GOT3 (cell line): ENCODE results near the gene ADAMTSL2.

Experiments
- DNase-seq: peaks from one replicate; lab custom pipeline; 2025; ENCODE audit warnings: mixed read lengths; lab: John Stamatoyannopoulos, UW

ADAMTSL2 gene

GRCh38 chr9:133535306-133535877 lies 888 bp downstream of the ADAMTSL2 start:
- DNase-seq = no peak

GRCh38 chr9:133536080-133536479 lies 1.6 kb downstream of the ADAMTSL2 start:
- no peak for DNase-seq

DNA sequence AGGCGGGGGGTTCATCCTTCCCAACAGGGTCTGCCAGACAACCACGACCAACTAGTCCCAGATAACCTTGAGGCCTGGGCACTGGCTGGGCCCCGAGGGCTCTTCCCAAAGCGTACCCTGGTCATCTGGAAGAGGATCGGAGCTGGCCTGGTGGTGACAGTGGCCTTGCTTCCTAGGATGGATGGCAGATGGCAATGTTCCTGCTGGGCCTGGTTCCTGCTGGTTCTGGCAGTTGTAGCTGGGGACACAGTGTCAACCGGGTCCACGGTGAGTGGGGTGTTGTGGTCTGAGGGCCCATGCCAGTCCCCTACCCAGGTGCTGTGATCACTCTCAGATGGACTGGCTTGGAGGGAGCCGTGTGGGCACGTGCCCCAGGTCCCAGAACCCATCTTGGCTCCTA lies 2.0 kb downstream of the ADAMTSL2 start:
- DNase-seq = no peak

DNA sequence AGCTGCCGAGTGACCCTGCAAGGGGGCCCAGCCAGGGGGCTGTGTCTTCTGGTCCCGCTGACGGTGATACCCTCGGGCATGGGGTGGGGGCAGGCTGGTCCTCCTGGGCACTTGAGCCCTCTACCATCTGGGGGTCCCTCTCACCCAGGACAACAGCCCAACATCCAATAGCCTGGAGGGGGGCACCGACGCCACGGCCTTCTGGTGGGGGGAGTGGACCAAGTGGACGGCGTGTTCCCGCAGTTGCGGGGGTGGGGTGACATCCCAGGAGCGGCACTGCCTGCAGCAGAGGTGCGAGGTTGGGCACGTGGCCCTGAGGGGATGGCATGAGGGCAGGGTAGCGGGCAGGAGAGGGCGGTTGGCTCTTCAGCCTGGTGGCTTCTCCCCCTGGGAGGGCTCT lies 2.8 kb downstream of the ADAMTSL2 start:
- DNase-seq = no peak

GRCh38 chr9:133538176-133538575 lies 3.7 kb downstream of the ADAMTSL2 start:
- DNase-seq = no peak

DNA sequence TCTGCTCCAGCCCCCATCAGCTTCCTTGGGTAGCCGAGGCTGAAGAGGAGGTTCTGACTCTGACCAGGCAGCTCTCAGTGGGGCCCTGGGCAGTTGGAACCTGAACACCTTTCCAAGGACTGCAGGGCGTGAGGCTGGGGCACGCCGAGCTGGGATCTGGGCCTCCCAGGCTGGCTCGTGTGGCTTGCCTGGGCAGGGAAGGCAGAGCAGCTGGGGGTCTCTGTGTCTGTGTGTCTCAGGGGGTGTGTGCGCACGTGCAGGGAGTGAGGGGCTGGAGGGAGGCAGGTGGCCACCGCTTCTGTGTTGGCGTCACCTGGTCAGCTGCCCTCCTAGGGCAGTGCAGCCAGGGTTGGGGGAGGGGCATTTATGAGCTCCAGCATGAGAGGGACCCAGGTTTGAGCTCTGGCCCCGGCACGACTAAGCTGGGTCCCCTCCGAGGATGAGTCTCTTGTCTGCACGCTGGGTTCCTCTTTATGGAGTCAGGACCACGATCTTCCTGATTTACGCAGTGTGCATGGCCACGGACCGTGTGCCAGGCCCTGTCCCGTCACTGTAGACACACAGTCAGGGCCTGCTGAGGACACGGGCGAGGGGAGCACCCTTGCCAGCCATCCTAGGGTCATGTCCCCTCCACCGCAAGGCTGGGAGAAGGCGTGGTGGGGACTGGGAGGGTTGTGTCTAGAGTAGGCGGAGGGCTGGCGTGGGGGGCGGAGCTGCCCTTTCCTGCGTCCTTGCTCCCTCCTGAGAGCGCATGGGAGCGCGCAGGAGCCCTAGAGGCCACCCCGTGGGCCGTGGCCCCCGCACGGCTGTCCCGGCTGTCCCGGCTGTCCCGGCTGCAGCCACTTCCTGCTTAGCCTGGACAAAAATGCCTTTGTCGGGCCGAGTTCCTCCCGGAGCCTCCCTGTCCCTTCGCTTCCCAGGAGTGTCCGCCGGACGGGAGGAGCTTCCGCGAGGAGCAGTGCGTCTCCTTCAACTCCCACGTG lies 4.6 kb downstream of the ADAMTSL2 start:
- DNase-seq = no peak

DNA sequence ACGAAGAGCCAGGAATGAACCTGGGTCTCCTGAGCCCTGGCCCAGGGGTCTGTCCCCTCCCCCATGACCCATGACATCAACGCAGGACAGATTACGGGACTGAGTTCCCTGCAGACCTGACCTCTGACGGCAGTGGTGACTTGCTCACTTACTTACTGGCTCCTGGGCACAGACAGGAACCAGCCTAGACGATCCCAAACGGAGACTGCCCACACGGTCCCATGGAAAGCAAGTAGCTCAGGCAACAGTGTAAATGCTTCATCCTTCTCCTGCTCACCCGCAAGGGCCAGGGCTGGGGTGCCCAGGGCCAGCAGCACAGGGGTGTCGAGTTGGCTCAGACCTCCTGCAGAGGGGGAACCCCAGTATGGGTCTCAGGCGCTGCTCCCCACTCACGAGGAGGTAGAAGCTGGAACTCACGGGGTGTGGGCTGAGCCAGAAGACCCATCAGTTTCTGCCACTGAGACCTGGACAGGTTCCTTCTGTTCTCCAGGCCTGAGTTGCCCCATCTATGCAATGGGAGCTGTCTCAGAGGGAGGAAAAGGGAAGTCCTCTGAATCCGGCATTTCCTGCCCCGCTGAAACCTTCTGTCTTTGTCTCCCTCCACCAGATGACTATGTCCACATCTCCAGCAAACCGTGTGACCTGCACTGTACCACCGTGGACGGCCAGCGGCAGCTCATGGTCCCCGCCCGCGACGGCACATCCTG lies 5.6 kb downstream of the ADAMTSL2 start:
- no peak for DNase-seq

GRCh38 chr9:133540698-133541025 lies 6.2 kb downstream of the ADAMTSL2 start:
- DNase-seq = no peak

GRCh38 chr9:133542002-133542401 lies 7.5 kb downstream of the ADAMTSL2 start:
- DNase-seq = no peak

- DNase-seq = no peak
These were observed 9.4 kb downstream of the ADAMTSL2 start for GRCh38 chr9:133543772-133544467.

- no peak for DNase-seq
These were observed 11.2 kb downstream of the ADAMTSL2 start for GRCh38 chr9:133545494-133546286.

DNA sequence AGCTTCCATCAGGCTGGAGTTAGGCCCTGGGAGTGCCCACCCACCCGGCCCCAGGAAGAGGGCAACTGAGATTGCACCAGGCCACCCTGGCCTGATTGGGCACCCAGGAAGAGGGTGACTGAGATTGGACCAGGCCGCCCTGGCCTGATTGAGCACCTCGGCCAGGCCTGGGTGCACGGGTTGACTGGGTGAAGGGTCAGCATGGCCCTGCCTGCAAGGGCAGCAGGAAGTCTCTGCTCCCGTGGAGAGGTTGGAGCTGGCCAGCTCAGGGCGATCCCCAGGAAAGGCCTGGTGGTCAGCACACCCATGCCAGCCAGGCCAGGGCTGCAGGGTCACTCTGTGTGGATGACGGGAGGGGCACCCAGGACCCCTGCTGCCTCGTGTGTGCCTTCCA lies 11.8 kb downstream of the ADAMTSL2 start:
- no peak for DNase-seq

GRCh38 chr9:133547116-133547515 lies 12.6 kb downstream of the ADAMTSL2 start:
- DNase-seq = no peak

GRCh38 chr9:133551446-133551845 lies 16.9 kb downstream of the ADAMTSL2 start:
- DNase-seq = no peak

GRCh38 chr9:133552236-133552635 lies 17.7 kb downstream of the ADAMTSL2 start:
- no peak for DNase-seq

- DNase-seq = no peak
These were observed 18.6 kb downstream of the ADAMTSL2 start for GRCh38 chr9:133553123-133553522.

DNA sequence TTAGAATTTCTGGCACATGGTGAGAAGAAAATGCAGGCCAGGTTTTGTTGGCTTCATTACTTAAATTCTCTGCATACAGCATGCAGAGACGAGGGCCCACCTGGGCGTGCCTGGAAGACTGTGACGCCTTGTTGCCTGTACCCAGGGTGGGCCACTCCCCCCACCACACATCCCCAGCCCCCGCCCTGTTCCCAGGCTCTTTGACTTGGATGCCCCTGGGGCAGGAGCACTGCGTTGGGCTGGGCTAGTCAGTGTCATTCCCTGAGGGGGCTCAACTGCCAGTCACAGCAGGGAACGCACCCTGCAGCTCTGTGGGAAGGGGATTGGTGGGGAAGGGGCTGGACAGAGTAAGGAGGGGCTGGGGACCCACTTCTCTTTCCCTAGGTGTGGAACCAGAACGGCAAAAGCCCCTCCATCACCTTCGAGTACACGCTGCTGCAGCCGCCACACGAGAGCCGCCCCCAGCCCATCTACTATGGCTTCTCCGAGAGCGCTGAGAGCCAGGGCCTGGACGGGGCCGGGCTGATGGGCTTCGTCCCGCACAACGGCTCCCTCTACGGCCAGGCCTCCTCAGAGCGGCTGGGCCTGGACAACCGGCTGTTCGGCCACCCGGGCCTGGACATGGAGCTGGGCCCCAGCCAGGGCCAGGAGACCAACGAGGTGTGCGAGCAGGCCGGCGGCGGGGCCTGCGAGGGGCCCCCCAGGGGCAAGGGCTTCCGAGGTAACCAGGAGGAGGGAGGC lies 19.6 kb downstream of the ADAMTSL2 start:
- no peak for DNase-seq

- DNase-seq = no peak
These were observed 20.2 kb downstream of the ADAMTSL2 start for GRCh38 chr9:133554729-133555128.

DNA sequence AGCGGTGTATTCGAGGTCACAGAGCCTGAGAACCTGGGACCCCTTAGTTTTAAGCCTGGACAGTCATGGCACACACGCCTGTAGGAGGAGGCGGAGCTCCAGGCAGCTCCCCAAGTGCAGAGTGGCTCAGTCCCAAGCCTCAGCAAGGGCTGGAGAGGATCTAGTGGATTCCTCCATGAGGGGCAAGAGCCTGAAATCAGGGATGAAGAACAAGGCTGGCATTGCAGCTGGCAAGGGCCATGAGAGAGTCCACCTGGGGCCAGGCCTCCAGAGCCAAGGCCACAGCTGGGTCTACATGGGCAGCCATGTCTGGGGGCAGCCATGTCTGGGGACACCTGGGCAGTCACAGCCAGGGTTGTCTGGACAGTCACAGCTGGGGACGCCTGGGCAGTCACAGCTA lies 21.9 kb downstream of the ADAMTSL2 start:
- DNase-seq = no peak

DNA sequence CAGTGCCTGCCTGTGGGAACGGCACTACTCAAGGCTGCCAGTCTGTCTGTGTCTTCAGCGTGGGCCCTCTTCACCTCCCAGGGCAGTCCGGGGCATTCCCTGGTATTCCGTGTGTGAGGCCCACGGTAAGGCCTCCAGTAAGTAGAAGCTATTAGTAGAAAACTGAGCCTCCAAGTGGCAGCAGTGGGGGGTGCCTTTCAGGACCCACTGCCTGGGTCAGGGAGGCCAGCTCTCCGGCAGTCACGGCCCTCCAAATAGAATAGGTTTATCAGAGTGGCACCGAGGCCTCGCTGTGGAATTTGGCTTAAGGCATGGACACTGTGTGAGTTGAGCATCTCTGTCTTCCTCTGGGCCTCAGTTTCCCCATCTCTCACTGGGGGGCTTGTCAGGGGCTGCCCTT lies 23.1 kb downstream of the ADAMTSL2 start:
- DNase-seq = no peak
